Right forelimb (tissue), 1 donor: ENCODE results near the gene CFAP74.

Source experiments
- DNase-seq: peaks from one replicate; pipeline ENCODE4 v3.0.0-alpha.2; 2018

Gene CFAP74

GRCh38 chr1:2039251-2039650, 35.7 kb upstream of the CFAP74 start:
- no peak for DNase-seq

DNA sequence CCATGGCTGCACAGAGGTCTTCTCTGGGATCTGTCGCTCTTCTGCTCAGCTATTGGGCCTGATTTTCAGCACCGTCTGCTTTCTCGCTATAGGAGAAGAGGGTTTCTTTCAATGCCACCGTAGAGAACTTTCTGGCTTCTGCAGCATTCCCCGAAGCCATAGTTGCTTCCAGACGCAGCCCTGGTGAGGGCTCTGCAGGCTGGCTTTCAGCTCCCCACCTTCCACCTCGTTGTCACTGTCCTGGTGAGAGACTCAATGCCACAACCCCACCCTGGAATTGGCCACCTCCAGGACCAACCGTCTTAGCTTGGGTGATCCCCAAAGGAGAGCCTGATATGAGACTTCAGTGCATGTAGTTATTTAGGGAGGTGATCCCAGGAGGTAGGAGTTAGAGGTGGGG, 34.6 kb upstream of the CFAP74 start:
- no peak for DNase-seq

- DNase-seq: no peak
Measured at GRCh38 chr1:2037314-2037979, 33.9 kb upstream of the CFAP74 start.

DNA sequence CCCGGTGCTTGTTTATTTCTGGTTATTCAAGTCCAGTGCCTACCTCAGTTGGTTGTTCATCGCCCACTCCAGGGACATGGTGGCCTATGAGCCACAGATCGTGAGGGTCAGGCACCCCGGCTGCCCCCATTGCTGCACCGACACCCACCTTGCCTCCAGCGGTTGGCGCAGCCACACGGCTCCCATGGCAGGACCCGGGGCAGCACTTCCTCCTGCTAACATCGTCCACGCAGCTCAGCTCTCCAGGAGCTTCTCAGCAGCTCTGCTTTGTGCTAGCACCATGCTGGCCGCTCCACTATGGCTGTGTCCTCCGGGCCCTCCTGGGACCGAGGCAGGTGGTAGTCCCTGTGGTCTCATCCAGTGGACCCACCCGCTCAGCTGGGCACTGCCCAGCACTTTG, 32.7 kb upstream of the CFAP74 start:
- DNase-seq: no peak

- no peak for DNase-seq
Measured at GRCh38 chr1:2033165-2033564, 29.6 kb upstream of the CFAP74 start.

GRCh38 chr1:2032737-2033136, 29.2 kb upstream of the CFAP74 start:
- no peak for DNase-seq

GRCh38 chr1:2031546-2032540, 28.3 kb upstream of the CFAP74 start:
- no peak for DNase-seq

DNA sequence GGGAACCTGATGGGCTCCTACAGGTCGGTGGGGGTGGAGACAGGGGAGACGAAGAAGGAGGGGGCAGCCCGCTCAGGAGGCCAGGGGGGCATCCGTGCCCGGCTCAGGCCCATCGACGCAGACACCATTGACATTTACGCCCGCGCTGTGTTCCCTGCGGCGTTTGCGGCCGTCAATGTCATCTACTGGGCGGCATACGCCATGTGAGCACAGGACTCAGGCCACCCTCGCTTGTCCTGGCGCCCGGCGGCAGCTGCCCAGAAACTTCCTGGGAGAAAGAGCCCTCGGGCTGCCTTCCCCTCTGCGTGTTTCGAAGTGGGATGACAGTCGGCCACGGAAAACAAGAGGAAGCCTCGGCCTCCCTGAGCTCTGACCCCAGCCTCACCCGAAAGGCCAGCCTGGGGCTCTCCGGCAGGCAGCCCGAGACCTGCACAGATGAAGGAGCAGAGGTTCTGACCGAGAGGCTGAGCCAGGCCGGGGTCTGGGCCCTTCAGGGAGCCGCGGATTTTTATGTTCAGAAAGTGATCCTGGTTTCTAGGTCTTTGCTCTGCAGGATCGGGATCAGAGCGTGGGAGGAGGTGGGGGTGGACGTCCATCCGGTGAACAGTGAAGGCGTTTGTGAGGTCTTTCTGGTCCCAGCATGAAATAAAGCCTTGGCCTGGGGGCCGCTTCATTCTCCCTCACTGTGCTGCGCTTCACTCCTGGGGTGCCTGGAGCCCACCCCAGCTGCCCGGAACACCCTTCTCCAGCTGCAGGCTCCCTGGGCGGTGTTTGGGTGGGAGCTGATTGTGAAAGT, 26.7 kb upstream of the CFAP74 start:
- DNase-seq: no peak

- no peak for DNase-seq
Measured at GRCh38 chr1:2029561-2029960, 26.0 kb upstream of the CFAP74 start.

- DNase-seq: no peak
Measured at GRCh38 chr1:2028870-2029560, 25.4 kb upstream of the CFAP74 start.

- no peak for DNase-seq
Measured at GRCh38 chr1:2027961-2028583, 24.5 kb upstream of the CFAP74 start.

- peak; percentile 63 for DNase-seq
Measured at GRCh38 chr1:2025491-2025981, 21.9 kb upstream of the CFAP74 start.

DNA sequence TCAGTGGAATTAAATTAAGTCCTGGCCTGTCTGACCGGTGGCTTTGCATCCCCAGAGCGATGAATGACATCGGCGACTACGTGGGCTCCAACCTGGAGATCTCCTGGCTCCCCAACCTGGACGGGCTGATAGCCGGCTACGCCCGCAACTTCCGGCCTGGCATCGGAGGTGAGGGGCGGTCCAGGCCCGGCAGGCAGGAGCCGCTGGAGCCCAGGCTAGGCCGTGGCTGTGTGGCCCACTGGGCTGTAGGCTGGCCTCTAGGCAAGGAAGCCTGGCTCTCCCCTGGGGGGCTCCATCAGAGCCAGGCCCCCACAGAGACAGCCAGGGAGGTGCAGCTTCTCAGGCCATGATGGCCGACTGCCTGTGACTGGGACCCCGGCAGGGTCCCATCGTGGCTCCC, 21.3 kb upstream of the CFAP74 start:
- DNase-seq: no peak

DNA sequence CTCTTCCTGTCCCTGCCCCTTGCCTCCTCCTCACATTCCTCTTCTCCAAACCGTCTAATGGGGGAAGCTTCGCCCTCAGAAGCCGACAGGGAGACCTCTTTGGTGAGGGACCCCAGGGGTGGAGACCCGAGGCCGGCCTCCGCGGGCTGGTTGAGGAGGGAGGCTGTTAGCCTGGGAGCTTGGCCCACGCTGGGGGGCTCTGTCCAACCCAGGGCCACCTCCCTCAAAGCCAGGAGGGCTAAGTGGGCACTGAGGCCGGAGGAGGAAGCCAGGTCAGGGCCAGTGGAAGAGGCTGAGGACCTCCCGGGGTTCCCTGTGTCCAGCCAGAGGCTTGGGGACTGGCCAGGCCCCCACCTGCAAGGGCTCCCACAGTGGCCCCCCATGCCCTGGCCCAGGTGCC, 20.9 kb upstream of the CFAP74 start:
- DNase-seq: no peak

DNA sequence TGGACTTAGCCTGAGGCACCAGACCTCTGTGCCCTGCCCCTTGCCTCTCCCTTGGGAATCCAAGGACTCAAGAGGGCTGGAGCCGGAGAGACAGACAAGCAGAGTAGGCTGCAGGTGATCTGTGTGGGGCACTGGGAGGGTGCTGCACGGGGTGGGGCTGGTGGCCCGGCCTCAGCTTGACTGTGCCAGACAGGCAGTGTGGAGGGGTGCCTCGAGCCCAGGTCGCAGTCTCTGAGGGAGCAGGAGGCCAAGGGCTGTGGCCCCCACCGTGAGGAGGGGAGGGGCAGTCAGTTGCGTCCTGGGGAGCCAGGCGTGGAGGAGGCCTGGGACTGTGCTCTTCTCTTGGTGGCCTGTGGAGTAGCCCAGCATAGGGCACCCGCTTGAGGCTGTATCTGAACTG, 19.6 kb upstream of the CFAP74 start:
- no peak for DNase-seq

DNA sequence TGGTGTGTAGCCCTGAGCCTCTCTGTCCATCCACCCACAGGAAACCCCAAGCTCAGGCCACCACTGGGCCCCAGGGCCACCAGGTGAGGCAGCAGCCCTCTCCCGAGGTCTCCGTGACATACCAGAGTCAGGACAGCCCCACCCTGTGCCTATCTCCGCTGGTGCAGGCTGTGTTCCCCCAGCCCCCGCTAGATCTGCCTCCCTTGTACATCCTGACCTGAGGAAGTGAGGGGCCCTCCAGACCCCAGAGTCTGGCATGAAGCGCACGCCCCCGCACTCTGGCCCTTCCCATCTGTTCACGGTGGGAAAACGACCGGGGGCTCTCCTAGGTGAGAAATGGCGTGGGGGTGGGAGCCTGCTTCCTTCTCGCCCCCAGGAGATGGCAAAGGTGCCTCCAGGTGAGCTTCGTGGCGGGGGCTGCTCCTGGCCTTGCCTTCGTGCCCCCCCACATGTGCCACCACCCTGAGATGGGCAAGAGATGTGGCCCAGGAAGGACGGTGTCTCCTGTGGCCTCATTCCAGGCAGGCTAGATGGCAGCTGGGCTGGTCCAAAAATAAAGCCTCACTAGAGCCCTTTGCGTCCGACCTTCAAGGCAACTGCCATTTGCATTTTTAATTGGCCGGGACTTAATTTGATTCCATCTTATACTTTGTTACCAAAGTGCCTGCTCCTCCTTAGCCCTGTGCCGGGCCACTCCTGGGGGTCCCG, 18.6 kb upstream of the CFAP74 start:
- DNase-seq: no peak

- DNase-seq: no peak
Measured at GRCh38 chr1:2021550-2021949, 18.0 kb upstream of the CFAP74 start.

DNA sequence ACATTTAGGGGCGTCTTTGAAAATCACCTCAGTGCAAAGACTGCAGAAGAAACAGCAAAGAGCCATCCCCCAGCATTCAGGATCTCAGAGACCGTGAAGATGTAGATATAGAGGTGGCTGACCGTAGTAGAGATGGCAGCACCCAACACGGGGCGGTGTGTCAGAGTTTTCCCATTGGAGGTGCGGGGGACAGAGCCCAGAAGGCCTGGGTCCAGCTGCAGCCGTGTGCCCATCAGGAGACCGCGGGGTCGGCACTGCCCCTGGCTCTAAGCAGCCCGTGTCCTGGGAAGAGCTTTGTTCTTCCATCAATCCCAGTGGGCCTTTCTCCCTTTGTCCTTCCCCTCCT, 16.7 kb upstream of the CFAP74 start:
- no peak for DNase-seq

DNA sequence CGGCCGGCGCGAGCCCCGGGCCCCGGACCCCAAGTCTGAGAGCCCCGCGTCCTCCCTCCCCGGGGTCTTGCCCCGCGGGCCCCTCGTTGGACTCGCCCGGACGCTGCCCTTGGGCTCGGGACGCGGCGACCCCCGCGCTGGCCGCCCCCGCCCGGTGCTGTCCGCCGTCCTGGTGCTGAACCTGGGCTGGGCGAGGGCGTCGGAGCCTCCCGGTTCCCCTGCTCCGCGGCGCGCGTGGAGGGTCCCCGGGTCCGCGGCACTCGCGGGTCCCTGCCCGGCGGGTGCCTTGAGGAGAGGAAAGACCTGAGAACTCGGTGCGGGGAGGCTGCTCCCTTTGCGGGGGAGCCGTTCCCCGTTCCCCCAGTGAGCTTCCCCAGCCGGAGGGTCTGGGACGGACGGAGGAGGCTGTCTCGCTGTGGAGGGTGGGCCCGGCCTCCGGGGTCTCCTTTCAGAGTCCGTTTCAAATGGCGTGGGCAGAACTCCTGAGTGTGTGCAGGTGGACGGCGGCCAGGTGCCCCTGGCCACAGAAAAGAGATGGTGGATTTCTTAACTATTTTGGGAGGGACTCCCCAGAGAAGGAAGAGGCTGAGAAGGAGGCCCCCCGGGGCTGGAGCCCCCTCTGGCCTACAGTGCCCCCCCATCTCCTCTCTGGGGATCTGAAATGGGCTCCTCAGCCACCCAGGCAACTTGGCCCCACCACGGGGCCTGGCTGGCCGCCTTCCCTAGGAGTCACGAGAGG, 16.2 kb upstream of the CFAP74 start:
- DNase-seq: peak; percentile 68

DNA sequence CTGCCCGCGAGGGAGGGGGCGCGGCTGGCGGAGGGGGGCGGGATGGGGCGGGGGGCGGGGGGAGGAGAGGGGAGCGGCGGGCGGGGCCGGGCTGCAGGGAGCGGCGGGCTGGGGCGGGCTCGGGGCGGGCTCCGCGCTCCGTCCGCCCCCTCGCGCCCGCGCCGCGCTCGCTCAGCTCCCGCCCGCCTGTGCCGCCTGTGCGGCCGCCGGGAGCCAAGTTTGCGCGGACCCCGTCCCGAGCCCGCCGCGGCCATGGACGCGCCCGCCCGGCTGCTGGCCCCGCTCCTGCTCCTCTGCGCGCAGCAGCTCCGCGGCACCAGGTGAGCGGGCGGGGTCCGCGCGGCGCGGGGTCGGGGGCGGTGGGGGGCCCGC, 15.6 kb upstream of the CFAP74 start, which contains the start of gene GABRD:
Gene GABRD, plus strand, starts transcription at position 174 of the 372 bp plus-strand sequence. Its CDS starts 79 bp downstream, at position 253.
- DNase-seq: no peak
